ENCODE data around the gene RPL36.
"Not testable (repeated sequence)": the region's sequence is repeated elsewhere in the genome, so short reads cannot be mapped to it uniquely, and the experiment has no call there.

Gene RPL36

DNA sequence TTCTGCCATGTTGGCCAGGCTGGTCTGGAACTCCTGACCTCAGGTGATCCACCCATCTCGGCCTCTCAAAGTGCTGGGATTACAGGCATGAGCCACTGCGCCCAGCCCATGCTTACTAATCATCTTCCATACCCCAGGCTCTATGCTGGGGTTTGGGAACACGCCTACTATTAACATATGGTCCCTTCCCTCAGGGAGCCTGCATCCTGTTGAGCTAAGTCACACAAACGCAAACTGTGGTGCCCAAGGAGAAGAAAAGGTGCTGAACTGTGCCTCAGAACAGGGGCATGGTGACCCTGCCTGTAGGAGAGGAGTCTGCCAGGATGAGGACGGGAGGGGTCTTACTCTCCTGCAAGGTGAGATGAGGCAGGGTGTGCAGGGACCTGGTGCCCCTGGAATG, 15.4 kb upstream of the RPL36 start:
- DNase-seq (ENCODE audit: low spot score), result no peak

DNA sequence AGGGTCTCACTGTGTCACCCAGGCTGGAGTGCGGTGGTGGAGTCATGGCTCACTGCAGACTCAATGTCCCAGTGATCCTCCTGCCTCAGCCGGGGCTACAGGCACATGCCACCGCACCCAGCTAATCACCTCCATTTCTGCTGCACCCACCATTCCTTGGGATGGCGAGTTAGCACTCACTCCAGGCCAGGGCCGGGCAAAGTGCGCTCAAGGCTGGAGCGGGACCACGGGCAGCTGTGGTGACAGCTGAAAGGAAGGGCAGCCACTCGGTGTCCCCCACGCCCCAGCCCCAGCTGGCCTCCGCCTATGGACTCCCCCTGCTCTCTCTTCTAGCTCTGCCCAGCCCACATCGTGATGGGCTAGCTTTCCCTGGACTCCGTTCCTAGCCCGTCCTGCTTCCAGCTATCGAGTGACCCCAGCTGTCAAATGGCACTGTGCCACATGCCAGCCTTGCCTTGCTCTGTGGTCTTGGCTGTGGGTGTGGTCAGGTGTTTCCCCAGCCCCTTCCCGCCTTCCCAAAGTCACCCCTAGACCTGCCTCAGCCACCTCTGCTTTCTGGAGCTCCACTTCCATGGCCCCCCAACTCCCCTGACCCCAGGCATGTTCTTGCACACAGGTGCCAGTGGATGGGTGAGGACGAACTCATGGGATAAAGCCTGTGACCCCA, 13.9 kb upstream of the RPL36 start:
- no peak for DNase-seq (ENCODE audit: low spot score)

DNA sequence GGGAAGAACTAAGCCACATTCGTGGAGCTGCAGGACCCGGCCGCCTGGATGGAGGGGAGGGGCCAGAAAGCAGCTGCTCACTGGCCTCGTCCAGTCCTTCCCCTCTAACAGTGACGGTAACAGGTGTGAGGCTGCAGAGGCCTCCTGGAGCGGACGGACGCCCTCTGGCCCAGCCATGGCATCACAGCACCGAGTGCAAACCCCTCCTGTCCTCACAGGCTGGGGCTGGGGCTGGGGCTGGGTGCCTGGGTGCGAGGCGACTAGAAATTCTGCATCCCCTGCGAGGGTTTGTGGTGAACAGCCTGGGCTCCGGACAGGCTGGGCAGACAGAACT, 13.4 kb upstream of the RPL36 start:
- DNase-seq (ENCODE audit: low spot score), result no peak

GRCh38 chr19:5677136-5677535, 13.0 kb upstream of the RPL36 start:
- no peak for DNase-seq (ENCODE audit: low spot score)

DNA sequence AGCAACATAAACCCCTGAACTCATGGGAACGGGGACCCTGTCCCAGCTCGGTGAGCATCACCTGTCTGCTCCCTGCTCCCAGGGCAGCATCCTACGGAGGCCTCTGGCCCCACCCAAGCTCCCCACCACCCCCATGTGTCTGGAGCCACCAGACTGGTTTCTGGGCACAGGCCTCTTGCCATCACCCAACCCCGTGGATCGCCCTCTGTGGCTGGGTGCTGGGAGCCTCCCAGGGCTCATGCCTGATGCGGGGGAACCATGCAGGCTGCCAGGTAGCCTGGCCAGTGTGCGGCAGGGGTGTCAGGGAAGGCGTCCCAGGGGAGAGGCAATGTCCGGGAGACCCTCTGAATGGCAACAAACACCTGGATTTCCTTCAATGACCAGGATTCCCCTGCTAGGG, 12.5 kb upstream of the RPL36 start:
- DNase-seq (ENCODE audit: low spot score), result no peak

DNA sequence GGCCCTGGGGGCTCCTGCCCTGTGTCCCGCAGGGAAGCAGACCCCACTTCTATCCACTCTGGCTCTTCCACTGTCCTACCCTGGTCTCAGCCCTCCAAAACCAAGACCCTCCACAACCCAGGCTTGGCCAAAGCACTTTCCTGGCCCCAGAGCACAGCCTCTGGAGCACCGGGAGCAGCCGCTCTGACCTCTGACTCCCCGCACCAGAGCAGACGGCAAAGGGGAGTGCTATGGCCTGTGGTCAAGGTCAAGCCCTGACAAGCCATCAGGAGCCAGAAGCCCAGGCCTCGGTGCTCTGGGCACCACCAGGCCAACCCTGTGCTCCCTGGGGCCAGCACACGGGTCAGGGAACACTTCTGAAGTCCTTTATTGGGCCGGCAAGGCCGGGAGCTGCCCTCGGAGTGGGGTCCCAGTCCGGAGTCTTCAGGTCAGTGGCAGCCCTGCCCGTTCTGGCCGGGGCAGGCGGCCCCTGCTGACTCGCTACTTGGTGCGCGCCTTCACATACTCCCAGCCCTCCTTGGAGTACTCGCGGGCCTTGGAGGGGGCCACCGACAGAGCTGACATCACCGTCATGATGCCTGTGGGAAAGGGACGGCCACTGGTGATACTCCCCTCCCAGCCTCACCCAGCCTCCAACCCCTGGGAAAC, 11.9 kb upstream of the RPL36 start:
- no peak for DNase-seq (ENCODE audit: low spot score)

GRCh38 chr19:5679289-5680083, 10.6 kb upstream of the RPL36 start:
- DNase-seq (ENCODE audit: low spot score), result no peak

DNA sequence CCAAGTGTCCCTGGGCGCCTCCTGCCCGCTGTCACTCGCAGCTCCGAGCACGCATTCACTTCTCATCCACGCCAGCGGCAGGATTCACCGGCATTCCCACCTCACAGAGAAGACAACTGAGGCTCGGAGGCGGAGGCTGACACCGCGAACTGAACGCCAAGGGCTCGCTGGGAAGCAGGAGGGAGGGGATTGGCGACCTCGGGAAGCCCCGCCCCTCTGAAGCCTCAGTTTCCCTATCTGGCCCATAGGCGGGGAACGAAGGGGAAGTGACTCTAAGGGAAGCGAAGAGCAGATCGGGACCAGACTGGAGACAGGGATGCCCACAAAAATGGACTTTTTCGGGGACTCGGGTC, 10.0 kb upstream of the RPL36 start:
- DNase-seq (ENCODE audit: low spot score), result no peak

- DNase-seq (ENCODE audit: low spot score), result peak; percentile 98
Observed at GRCh38 chr19:5680437-5681368, 9.4 kb upstream of the RPL36 start, which contains the start of the genes HSD11B1L and MICOS13. HSD11B1L (plus strand) TSS chr19:5681027; CDS start chr19:5684833, 3,806 bp downstream. MICOS13 (minus strand) TSS chr19:5680516; CDS start chr19:5680486, 30 bp downstream.

DNA sequence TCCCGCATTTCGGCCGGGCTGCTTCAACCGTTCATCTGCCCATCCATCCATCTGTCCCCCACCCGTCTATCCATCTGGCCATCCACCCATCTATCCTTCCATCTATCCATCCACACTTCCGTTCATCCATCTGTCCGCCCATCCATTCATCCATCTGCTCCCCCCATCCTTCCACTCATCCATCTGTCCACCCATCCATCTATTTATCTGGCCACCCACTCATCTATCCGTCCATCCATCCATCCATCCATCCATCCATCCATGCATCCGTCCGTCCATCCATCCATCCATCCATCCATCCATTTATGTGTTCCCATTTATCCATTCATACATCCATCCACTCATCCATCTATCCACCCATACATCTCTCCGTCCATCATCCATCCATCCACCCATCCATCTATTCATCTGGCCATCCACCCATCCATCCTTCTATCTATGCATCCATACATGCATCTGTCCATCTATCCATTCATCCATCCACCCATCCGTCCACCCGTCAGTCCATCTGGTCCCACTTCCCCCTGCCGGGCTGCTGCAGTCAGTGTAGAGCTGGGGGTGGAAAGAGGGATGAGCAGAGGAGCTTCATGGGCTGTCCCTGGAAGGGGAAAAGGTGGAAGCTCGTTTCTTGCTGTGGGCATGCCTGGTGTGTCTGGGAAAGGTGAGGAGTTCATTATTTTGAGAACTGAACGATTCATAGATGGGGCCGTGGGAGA, 8.5 kb upstream of the RPL36 start:
- no peak for DNase-seq (ENCODE audit: low spot score)

GRCh38 chr19:5682107-5682482, 8.0 kb upstream of the RPL36 start:
- no peak for DNase-seq (ENCODE audit: low spot score)

DNA sequence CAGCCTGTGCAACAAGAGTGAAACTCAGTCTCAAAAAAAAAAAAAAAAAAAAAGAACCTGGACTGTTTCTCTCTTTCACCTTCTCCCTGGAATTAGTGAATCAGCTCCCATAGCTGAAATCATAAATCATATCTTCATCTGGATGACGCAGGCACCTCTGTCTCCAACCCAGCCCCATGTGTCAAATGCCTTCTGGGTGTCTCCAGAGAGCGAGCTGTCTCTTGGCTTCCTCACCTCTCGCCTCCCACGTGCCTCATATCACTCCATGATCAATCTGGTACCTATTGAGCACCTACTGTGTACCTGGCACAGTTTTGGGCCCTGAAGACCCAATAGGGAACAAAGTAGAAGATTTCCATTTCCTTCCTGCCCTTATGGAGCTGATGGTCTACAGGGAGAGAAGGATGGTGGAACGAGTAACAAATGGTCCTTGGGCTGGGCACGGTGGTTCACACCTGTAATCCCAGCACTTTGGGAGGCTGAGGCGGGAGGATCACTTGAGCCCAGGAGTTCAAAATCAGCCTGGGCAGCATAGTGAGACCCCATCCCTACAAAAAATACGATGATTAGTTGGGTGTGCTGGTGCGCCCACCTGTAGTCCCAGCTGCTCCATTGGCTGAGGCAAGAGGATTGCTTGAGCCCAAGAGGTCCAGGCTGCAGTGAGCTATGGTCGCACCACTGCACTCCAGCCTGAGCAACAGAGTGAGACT, 6.8 kb upstream of the RPL36 start:
- DNase-seq (ENCODE audit: low spot score), result no peak

- no peak for DNase-seq (ENCODE audit: low spot score)
Observed at GRCh38 chr19:5684694-5685430, 5.2 kb upstream of the RPL36 start.

DNA sequence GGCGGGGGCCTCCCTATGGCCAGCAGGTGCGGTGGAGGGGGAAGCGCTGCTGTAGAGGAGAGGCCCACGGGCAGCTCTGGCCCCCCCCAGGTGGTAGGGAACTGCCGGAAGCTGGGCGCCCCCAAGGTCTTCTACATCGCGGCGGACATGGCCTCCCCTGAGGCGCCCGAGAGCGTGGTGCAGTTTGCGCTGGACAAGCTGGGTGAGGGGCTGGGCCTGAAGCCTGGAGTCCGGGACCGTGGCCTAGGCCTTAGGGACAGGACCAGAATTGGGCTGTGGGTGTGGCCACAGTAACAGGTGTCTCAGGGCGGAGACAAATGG, 3.8 kb upstream of the RPL36 start:
- no peak for DNase-seq (ENCODE audit: low spot score)

DNA sequence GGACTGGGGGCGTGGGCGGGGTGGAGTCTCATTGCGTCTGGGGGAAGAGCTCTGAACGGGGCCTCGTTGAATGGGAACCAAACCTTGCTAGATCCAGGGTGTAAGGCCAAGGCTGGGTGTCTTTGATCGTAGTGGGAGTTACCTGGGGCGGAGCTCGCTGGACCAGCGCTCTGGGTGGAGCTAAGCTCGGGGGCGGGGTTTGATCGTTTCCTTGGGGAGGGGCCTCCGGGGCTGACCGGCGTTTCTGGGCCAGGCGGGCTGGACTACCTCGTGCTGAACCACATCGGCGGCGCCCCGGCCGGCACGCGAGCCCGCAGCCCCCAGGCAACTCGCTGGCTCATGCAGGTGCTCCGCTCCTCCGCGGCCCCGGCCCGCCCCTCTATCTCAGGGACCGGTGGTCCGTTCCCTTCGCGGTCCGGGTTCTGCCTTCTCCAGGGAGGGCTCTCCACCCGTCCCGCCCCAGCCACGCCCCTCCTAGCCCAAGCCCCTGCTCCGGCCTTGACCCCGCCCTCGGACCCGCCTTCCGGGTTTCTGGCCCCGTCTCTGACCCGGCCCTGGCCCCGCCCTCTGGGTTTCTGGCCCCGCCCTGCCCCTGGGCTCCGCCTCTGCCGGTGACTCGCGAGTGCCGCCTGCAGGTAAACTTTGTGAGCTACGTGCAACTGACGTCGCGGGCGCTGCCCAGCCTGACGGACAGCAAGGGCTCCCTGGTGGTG, 3.3 kb upstream of the RPL36 start:
- peak; percentile 96 for DNase-seq (ENCODE audit: low spot score)

DNA sequence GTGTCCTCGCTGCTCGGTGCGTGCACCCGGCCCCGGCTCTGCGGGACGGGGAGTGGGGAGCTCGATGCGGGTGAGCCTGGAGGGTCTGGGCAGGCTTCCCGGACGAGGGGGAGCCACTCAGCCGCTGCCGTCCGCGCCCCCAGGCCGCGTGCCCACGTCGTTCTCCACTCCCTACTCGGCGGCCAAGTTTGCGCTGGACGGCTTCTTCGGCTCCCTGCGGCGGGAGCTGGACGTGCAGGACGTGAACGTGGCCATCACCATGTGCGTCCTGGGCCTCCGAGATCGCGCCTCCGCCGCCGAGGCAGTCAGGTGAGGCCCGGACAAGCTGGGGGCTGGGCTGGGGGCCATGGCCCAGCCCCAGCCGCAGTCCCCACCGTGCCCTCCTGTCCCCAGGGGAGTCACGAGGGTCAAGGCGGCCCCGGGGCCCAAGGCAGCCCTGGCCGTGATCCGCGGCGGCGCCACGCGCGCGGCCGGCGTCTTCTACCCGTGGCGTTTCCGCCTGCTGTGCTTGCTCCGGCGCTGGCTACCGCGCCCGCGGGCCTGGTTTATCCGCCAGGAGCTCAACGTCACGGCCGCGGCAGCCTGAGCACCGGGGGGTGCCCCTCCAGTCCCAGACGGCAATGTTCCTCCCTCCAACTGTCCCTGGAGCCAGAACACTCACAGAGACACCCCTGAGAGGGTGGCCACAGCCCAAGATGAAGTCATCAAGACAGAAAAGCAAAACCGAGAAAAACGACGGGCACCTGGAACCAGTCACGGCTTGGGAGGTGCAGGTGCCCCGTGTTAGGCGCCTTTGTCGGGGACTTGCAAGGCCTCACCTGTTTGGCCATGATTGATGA, 2.5 kb upstream of the RPL36 start:
- DNase-seq (ENCODE audit: low spot score), result no peak

GRCh38 chr19:5688262-5688881, 1.7 kb upstream of the RPL36 start:
- DNase-seq (ENCODE audit: low spot score), result not testable (repeated sequence)
